ENCODE measurements around the gene B4GALT5. TPM values are rescaled to one million over a fixed set of nuclear protein-coding genes. Genes with fewer than 3 reads are reported as not detected.
A peak's percentile ranks its signal among the peaks of the same experiment; 100 is the strongest.

Gene B4GALT5
- total RNA-seq, 1 donor from 2014 or later, result 39.3 TPM

GRCh38 chr20:49591217-49591865 lies 122.3 kb downstream of the B4GALT5 start:
- Mint-ChIP-seq H3K4me3 (peak overlapping the region; percentile 67), H3K9me3 (peaks cover 20% of the 10 kb centered on the region), H3K4me1 (ENCODE audit: low read depth) (peaks cover 82% of the 10 kb centered on the region), H3K27me3 (ENCODE audit: insufficient read depth) (no peaks in the 10 kb centered on the region), H3K36me3 (ENCODE audit: low read depth) (peaks cover 36% of the 10 kb centered on the region), H3K27ac (peak overlapping the region; percentile 99)
- intact Hi-C loops (cut with micrococcal nuclease), result loop anchor here (2.0 to 10.0 kb wide), 2 partner anchors 19 to 523 kb away; partner anchors contain the start of gene UBE2V1
- no peak for DNase-seq (ENCODE audit: low spot score)

- intact Hi-C loops (cut with micrococcal nuclease), result loop anchor here (2.0 to 10.0 kb wide), 2 partner anchors 18 to 524 kb away; partner anchors contain the start of gene UBE2V1
- peak overlapping the region; percentile 99 for H3K27ac Mint-ChIP-seq
- H3K9me3 Mint-ChIP-seq, result peaks cover 20% of the 10 kb centered on the region
- DNase-seq (ENCODE audit: low spot score), result no peak
- peaks cover 32% of the 10 kb centered on the region for H3K36me3 Mint-ChIP-seq (ENCODE audit: low read depth)
- peaks cover 77% of the 10 kb centered on the region for H3K4me1 Mint-ChIP-seq (ENCODE audit: low read depth)
- H3K27me3 Mint-ChIP-seq (ENCODE audit: insufficient read depth), result peaks cover 2% of the 10 kb centered on the region
- H3K4me3 Mint-ChIP-seq, result peak overlapping the region; percentile 21
These were observed 123.3 kb downstream of the B4GALT5 start for GRCh38 chr20:49590163-49591017.

GRCh38 chr20:49589747-49590146 lies 123.9 kb downstream of the B4GALT5 start:
- intact Hi-C loops (cut with micrococcal nuclease), result loop anchor here (2.0 to 10.0 kb wide), 2 partner anchors 17 to 525 kb away; partner anchors contain the start of gene UBE2V1
- Mint-ChIP-seq H3K9me3 (peaks cover 20% of the 10 kb centered on the region), H3K4me1 (ENCODE audit: low read depth) (peaks cover 77% of the 10 kb centered on the region), H3K27me3 (ENCODE audit: insufficient read depth) (peaks cover 4% of the 10 kb centered on the region), H3K27ac (peak overlapping the region; percentile 99), H3K36me3 (ENCODE audit: low read depth) (peaks cover 28% of the 10 kb centered on the region), H3K4me3 (no peak overlapping the region)
- no peak for DNase-seq (ENCODE audit: low spot score)

GRCh38 chr20:49587111-49587570 lies 126.5 kb downstream of the B4GALT5 start:
- peak overlapping the region; percentile 9 for H3K27ac Mint-ChIP-seq
- intact Hi-C loops (cut with micrococcal nuclease), result no loop called here
- H3K27me3 Mint-ChIP-seq (ENCODE audit: insufficient read depth), result peaks cover 4% of the 10 kb centered on the region
- DNase-seq (ENCODE audit: low spot score), result no peak
- no peak overlapping the region for H3K4me3 Mint-ChIP-seq
- H3K4me1 Mint-ChIP-seq (ENCODE audit: low read depth), result peaks cover 68% of the 10 kb centered on the region
- H3K36me3 Mint-ChIP-seq (ENCODE audit: low read depth), result peaks cover 29% of the 10 kb centered on the region
- peaks cover 23% of the 10 kb centered on the region for H3K9me3 Mint-ChIP-seq

GRCh38 chr20:49585585-49586245 lies 128.0 kb downstream of the B4GALT5 start:
- peaks cover 21% of the 10 kb centered on the region for H3K9me3 Mint-ChIP-seq
- H3K36me3 Mint-ChIP-seq (ENCODE audit: low read depth), result peaks cover 33% of the 10 kb centered on the region
- intact Hi-C loops (cut with micrococcal nuclease), result no loop called here
- DNase-seq (ENCODE audit: low spot score), result no peak
- peaks cover 4% of the 10 kb centered on the region for H3K27me3 Mint-ChIP-seq (ENCODE audit: insufficient read depth)
- peak overlapping the region; percentile 47 for H3K27ac Mint-ChIP-seq
- H3K4me3 Mint-ChIP-seq, result no peak overlapping the region
- H3K4me1 Mint-ChIP-seq (ENCODE audit: low read depth), result peaks cover 64% of the 10 kb centered on the region

GRCh38 chr20:49584418-49585382 lies 129.0 kb downstream of the B4GALT5 start:
- H3K36me3 Mint-ChIP-seq (ENCODE audit: low read depth), result peaks cover 23% of the 10 kb centered on the region
- intact Hi-C loops (cut with micrococcal nuclease), result no loop called here
- H3K4me1 Mint-ChIP-seq (ENCODE audit: low read depth), result peaks cover 58% of the 10 kb centered on the region
- H3K4me3 Mint-ChIP-seq, result no peak overlapping the region
- no peak for DNase-seq (ENCODE audit: low spot score)
- peak overlapping the region; percentile 53 for H3K27ac Mint-ChIP-seq
- peaks cover 12% of the 10 kb centered on the region for H3K9me3 Mint-ChIP-seq
- peaks cover 4% of the 10 kb centered on the region for H3K27me3 Mint-ChIP-seq (ENCODE audit: insufficient read depth)

- Mint-ChIP-seq H3K4me3 (no peak overlapping the region), H3K27ac (peak overlapping the region; percentile 21), H3K4me1 (ENCODE audit: low read depth) (peaks cover 58% of the 10 kb centered on the region), H3K9me3 (peaks cover 11% of the 10 kb centered on the region), H3K36me3 (ENCODE audit: low read depth) (peaks cover 21% of the 10 kb centered on the region), H3K27me3 (ENCODE audit: insufficient read depth) (peaks cover 4% of the 10 kb centered on the region)
- DNase-seq (ENCODE audit: low spot score), result no peak
- intact Hi-C loops (cut with micrococcal nuclease), result no loop called here
These were observed 129.8 kb downstream of the B4GALT5 start for GRCh38 chr20:49583669-49584417.

GRCh38 chr20:49583343-49583668 lies 130.4 kb downstream of the B4GALT5 start:
- Mint-ChIP-seq H3K27me3 (ENCODE audit: insufficient read depth) (peaks cover 4% of the 10 kb centered on the region), H3K4me3 (no peak overlapping the region), H3K4me1 (ENCODE audit: low read depth) (peaks cover 57% of the 10 kb centered on the region), H3K36me3 (ENCODE audit: low read depth) (peaks cover 16% of the 10 kb centered on the region), H3K27ac (peak overlapping the region; percentile 21), H3K9me3 (peaks cover 9% of the 10 kb centered on the region)
- DNase-seq (ENCODE audit: low spot score), result no peak
- intact Hi-C loops (cut with micrococcal nuclease), result no loop called here

Other genes with a start within 250 kb of the B4GALT5 start
- gene KCNB1, start 231.2 kb downstream of the B4GALT5 start, total RNA-seq, result 0.08 and 0.20 TPM in 2 replicates
- 40.6 and 43.6 TPM in 2 replicates for gene PTGIS, start 145.7 kb downstream of the B4GALT5 start, total RNA-seq
- 16.2 and 20.8 TPM in 2 replicates for gene SLC9A8, start 99.0 kb upstream of the B4GALT5 start, total RNA-seq
- 9.7 and 10.4 TPM in 2 replicates for gene SPATA2, start 201.7 kb upstream of the B4GALT5 start, total RNA-seq
- 58.7 and 60.3 TPM in 2 replicates for gene RNF114, start 222.5 kb upstream of the B4GALT5 start, total RNA-seq